ENCODE data around the gene KRT36.

KRT36 gene

DNA sequence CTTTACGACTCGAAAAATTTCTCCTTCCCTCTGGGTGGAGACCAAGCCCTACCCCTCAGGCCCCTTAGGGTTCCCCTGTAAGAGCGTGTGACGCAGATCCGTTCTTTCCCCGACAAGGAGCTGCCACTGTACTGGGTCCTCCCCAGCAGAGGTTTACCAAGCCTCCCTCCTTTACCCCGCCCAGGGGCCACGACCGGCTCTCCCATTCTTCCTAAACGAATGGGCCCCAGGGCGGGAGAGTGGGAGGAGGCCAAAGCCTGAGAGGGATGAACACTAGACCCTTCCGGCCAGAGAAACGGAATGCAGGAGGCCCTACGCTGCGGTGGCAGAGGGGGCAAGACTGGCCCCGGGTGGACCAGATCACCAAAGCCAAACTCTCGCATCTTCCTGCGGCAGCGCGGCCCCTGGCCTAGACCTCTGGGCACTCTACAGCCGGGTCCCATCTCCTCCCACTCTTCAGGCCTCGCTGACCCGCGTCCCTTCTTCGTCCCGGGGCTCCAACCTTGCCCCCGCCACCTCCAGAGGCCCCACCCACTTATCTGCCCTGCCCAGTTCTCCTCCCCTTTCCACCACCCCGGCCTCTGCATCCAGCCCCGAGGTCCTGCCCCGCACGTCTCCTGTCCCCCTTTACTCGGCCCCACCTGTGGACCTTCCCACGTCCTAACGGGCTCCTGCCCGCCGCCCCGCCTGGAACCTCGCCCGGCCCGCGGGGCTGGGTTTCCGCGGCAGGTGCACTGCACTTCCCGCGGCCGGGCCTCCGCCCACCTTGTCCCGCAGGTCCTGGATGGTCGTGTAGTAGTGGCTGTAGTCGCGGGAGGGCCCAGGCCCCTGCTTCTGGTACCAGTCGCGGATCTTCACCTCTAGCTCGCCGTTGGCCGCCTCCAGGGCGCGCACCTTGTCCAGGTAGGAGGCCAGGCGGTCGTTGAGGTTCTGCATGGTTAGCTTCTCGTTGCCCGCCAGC, 37.6 kb upstream of the KRT36 start:
- no peak overlapping the region for H3K27ac ChIP-seq
- no peak for TF ChIP-seq ZFX (IDR thresholded peaks at IDR 0.05)
- TF ChIP-seq, protein P1, sequence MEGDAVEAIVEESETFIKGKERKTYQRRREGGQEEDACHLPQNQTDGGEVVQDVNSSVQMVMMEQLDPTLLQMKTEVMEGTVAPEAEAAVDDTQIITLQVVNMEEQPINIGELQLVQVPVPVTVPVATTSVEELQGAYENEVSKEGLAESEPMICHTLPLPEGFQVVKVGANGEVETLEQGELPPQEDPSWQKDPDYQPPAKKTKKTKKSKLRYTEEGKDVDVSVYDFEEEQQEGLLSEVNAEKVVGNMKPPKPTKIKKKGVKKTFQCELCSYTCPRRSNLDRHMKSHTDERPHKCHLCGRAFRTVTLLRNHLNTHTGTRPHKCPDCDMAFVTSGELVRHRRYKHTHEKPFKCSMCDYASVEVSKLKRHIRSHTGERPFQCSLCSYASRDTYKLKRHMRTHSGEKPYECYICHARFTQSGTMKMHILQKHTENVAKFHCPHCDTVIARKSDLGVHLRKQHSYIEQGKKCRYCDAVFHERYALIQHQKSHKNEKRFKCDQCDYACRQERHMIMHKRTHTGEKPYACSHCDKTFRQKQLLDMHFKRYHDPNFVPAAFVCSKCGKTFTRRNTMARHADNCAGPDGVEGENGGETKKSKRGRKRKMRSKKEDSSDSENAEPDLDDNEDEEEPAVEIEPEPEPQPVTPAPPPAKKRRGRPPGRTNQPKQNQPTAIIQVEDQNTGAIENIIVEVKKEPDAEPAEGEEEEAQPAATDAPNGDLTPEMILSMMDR (conservative IDR thresholded peaks at IDR 0.05), result no peak

- TF ChIP-seq, protein P1 (conservative IDR thresholded peaks at IDR 0.05), result no peak
- no peak for TF ChIP-seq ZFX (IDR thresholded peaks at IDR 0.05)
- no peak overlapping the region for H3K27ac ChIP-seq
Observed at GRCh38 chr17:41524261-41524660, 34.6 kb upstream of the KRT36 start.

GRCh38 chr17:41523787-41524186, 34.1 kb upstream of the KRT36 start:
- H3K27ac ChIP-seq, result no peak overlapping the region
- TF ChIP-seq, protein P1 (conservative IDR thresholded peaks at IDR 0.05), result no peak
- no peak for TF ChIP-seq ZFX (IDR thresholded peaks at IDR 0.05)

DNA sequence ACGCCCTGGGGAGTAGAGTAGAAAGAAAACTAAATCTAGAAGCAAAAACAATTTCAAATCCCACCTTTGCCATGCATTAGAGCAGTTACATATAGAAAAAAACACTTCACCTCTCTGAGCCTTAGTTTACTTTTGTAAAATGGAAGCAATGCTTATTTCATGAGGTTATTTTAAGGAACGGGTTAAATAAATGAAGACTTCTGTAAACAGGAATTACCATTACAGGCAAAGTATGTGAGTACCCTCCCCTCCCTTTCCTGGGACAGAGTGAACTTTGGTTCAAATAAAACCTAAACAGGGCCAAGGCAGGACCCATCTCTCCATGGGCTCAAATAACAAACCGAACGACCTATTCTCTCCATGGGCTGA, 33.5 kb upstream of the KRT36 start:
- TF ChIP-seq, protein P1 (conservative IDR thresholded peaks at IDR 0.05), result no peak
- no peak for TF ChIP-seq ZFX (IDR thresholded peaks at IDR 0.05)
- H3K27ac ChIP-seq, result no peak overlapping the region

DNA sequence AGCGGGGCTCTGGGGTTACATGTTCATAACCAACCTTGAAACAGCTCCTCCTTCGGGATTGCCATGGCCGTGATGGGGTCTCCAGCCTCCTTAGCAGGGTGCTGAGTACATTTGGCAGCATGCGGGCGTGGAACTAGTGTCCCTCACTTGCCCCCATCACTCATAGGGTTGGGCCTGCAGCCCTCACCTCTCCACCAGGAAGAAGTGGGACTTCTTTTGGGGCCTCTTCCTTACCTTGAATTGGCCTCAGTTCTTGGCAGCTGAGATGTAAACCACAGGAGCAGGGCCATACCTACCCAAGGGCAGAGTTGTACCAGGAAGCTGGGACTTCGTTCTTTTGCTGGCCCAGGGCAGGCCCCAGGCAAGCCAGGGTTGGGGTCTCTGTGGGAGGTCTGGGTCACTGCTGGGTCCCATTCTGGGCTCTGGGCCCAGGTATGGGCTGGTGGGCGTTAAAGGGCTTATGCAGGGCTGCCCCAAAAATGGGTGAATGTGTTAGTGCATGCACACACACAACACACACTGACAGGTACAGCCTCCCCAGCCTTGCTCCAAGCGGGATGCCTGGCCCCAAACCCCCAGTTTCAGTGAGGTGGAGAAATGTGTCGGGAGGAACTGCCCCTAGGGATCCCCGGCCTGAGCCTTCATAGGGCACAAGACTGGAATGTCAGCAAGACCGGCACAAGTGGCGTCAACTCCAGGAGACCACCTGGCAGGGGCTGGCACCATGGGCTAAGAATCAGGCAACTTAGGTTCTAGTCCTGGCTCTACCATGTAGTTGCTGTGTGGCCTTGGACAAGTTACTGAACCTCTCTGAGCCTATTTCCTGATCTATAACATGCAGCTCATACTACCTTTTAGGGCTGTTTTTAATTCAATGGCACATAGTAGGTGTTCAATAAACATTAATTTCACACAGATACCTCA, 32.9 kb upstream of the KRT36 start:
- no peak overlapping the region for H3K27ac ChIP-seq
- TF ChIP-seq, protein P1 (conservative IDR thresholded peaks at IDR 0.05), result no peak
- no peak for TF ChIP-seq ZFX (IDR thresholded peaks at IDR 0.05)

- no peak overlapping the region for H3K27ac ChIP-seq
- TF ChIP-seq, protein P1 (conservative IDR thresholded peaks at IDR 0.05), result no peak
- TF ChIP-seq ZFX (IDR thresholded peaks at IDR 0.05), result no peak
Observed at GRCh38 chr17:41521574-41522261, 32.0 kb upstream of the KRT36 start.
